Ectodermal cell (in vitro differentiated cells): Measurements from ENCODE around the gene ADARB2.

Experiments
- H3K27ac ChIP-seq: 2 replicates; pipeline ENCODE4 v1.7.0; 2013; ENCODE audit warnings: mild to moderate bottlenecking, low read depth, low read length; ENCODE audit not compliant: insufficient read depth, poor library complexity, severe bottlenecking
- H3K27me3 ChIP-seq: 2 replicates; pipeline ENCODE4 v1.7.0; 2013; ENCODE audit warnings: mild to moderate bottlenecking, low read length; ENCODE audit not compliant: insufficient read depth, control insufficient read depth, poor library complexity, severe bottlenecking
- H3K36me3 ChIP-seq: one replicate; pipeline ENCODE4 v1.7.0; 2013; ENCODE audit warnings: low read length; ENCODE audit not compliant: control insufficient read depth, insufficient read depth
- H3K4me1 ChIP-seq: one replicate; pipeline ENCODE4 v1.7.0; 2013; ENCODE audit warnings: low read length; ENCODE audit not compliant: control insufficient read depth, insufficient read depth
- H3K4me3 ChIP-seq: 2 replicates; pipeline ENCODE4 v1.7.0; 2013; ENCODE audit warnings: low read depth, low read length, control low read depth; ENCODE audit not compliant: insufficient read depth
- H3K9me3 ChIP-seq: 2 replicates; pipeline ENCODE4 v1.7.0; 2013; ENCODE audit warnings: mild to moderate bottlenecking, low read length, moderate library complexity; ENCODE audit not compliant: control insufficient read depth
- WGBS, 2 experiments: methylation state at CpG; one replicate each; pipeline ENCODE4 v1.1.7; 2013; ENCODE audit warnings: missing lambda C conversion rate in 2 of 2; 5-methylcytosine and 5-hydroxymethylcytosine counted together

The ADARB2 gene

GRCh38 chr10:1499359-1499957 is 237.9 kb downstream of the ADARB2 start:
- 91 to 94% methylated on average over 3 of the region's 3 CpGs for WGBS, 2 experiments
- Histone ChIP-seq H3K27ac (no peak overlapping the region), H3K27me3 (no peaks in the 10 kb centered on the region), H3K36me3 (no peaks in the 10 kb centered on the region), H3K9me3 (no peaks in the 10 kb centered on the region), H3K4me3 (no peak overlapping the region), H3K4me1 (no peaks in the 10 kb centered on the region)

DNA sequence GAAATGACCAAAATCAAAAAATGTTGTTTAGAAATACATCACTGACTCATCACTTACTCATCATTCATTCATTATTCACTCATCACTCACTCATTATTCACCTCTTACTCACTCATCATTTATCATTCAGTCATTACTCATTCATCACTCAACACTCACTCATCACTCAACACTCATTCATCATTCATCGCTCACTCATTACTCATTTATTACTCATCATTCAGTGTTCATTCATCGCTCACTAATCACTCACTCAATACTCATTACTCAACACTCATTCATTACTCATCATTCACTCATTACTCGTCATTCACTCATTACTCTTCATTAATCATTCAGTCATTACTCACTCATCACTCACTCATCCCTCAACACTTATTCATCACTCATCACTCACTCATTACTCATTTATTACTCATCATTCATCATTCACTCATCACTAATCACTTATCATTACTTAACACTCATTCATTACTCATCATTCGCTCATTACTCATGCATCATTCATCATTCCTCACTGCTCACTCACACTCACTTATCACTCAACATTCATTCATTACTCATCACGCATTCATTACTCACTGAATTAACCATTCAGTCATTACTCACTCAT is 238.5 kb downstream of the ADARB2 start:
- Histone ChIP-seq H3K27ac (no peak overlapping the region), H3K36me3 (no peaks in the 10 kb centered on the region), H3K27me3 (no peaks in the 10 kb centered on the region), H3K4me3 (no peak overlapping the region), H3K9me3 (no peaks in the 10 kb centered on the region), H3K4me1 (no peaks in the 10 kb centered on the region)
- 88 to 93% methylated on average over 5 of the region's 5 CpGs for WGBS, 2 experiments

GRCh38 chr10:1495915-1496517 is 241.3 kb downstream of the ADARB2 start:
- no peak overlapping the region for H3K4me3 ChIP-seq
- H3K9me3 ChIP-seq: no peaks in the 10 kb centered on the region
- no peaks in the 10 kb centered on the region for H3K4me1 ChIP-seq
- 89 to 95% methylated on average over 5 of the region's 5 CpGs for WGBS, 2 experiments
- no peak overlapping the region for H3K27ac ChIP-seq
- no peaks in the 10 kb centered on the region for H3K27me3 ChIP-seq
- H3K36me3 ChIP-seq: no peaks in the 10 kb centered on the region

DNA sequence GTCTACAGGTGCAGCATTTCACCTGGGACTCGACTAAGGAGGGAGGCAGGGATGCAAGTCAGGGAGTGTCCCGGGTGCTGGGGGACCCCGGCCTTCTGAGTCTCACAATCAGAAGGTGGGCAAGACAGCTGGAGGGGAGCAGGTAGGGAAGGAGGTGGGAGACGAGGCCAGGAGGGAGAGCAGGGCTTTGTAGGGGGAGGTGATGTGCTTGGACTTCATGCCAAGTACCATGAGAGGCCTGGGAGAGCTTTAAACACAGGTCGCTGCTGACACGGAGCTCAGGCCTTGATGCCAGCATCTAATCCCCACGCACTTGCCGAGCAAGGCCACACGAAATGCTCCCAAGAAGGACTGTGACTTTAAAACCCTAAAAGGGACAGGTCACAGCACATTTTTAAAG is 244.7 kb downstream of the ADARB2 start:
- 91 to 93% methylated on average over 9 of the region's 9 CpGs for WGBS, 2 experiments
- no peaks in the 10 kb centered on the region for H3K27me3 ChIP-seq
- no peaks in the 10 kb centered on the region for H3K9me3 ChIP-seq
- H3K36me3 ChIP-seq: no peaks in the 10 kb centered on the region
- H3K4me1 ChIP-seq: no peaks in the 10 kb centered on the region
- no peak overlapping the region for H3K27ac ChIP-seq
- H3K4me3 ChIP-seq: no peak overlapping the region

- no peak overlapping the region for H3K27ac ChIP-seq
Measured at GRCh38 chr10:1491901-1492300, 245.4 kb downstream of the ADARB2 start.

GRCh38 chr10:1489801-1490200 is 247.5 kb downstream of the ADARB2 start:
- H3K9me3 ChIP-seq: no peaks in the 10 kb centered on the region
- H3K27ac ChIP-seq: no peak overlapping the region
- no peaks in the 10 kb centered on the region for H3K36me3 ChIP-seq
- H3K27me3 ChIP-seq: no peaks in the 10 kb centered on the region
- no peak overlapping the region for H3K4me3 ChIP-seq
- no peaks in the 10 kb centered on the region for H3K4me1 ChIP-seq
- 90 to 95% methylated on average over 4 of the region's 4 CpGs for WGBS, 2 experiments

More at GRCh38 chr10:1491901-1492300, 245.4 kb downstream of the ADARB2 start:
- no peak overlapping the region for H3K4me3 ChIP-seq
- WGBS, 2 experiments: 88 to 93% methylated on average over 2 of the region's 2 CpGs
- H3K27me3 ChIP-seq: no peaks in the 10 kb centered on the region
- no peaks in the 10 kb centered on the region for H3K9me3 ChIP-seq
- no peaks in the 10 kb centered on the region for H3K36me3 ChIP-seq
- no peaks in the 10 kb centered on the region for H3K4me1 ChIP-seq

DNA sequence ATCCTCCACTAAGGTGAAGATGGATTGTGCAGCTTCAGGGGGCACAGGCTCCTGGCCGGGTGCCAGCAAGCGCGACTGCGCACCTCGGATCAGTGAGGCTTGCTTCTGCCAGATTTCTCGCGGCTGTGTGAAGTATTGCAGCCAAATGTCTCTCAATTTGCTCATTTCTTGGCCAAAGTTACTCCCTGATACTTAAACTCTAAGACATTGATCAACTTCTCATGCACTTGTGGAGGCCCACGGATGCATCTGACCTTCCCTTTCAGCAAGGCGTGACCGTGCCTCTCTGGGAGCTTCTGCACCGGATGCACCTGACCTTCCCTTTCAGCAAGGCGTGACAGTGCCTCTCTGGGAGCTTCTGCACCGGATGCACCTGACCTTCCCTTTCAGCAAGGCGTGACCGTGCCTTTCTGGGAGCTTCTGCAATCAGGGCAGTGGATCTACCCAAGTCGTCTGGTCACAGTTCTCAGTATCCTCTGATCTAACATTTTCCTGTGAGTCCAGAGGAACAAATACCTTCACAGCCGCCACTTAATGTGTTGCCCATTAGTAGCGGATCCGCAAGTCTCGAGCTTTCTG is 248.3 kb downstream of the ADARB2 start:
- Histone ChIP-seq H3K36me3 (no peaks in the 10 kb centered on the region), H3K27ac (no peak overlapping the region), H3K4me3 (no peak overlapping the region), H3K9me3 (no peaks in the 10 kb centered on the region), H3K27me3 (no peaks in the 10 kb centered on the region), H3K4me1 (peaks cover under 1% of the 10 kb centered on the region)
- 94 to 95% methylated on average over 20 of the region's 20 CpGs for WGBS, 2 experiments

DNA sequence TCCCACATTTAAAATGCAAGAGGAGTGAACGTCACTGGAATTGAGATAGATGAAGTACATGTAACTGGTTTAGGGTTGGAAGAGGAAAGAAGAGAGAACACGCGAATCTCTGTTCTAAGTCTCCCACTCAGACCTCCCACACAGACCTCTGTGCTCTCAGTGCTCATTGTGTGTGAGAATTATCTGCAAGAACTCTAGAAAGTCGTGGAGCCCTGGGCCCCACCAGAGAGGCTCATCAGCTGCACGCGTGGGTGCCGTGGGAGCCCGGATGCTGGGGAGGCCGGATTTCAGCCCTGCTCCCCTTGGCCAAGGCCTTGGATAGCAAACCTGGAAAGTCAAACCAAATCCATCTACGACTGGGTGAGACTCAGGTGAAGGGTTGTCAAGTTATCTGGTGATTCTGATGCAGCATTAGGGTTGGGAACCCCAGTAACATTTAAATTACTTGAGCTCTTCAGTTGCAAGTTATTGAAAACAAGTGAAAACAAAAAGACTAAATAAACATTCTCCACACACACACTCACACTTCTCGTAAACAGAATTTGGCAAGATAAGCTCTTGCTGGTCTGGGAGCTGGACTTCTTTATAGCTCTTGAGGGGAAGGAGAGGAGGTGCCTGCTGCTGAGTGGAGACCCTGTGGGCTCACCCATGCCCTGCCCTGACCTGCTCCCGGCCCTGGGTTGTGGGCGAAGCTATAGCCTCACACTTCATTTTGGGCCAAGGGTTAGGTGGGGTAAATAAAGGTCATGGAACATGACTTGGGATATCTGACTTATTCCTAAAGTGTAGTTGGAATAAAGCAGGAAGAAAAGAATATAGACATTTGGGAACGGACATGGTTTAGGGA is 250.3 kb downstream of the ADARB2 start:
- Histone ChIP-seq H3K27ac (no peak overlapping the region), H3K4me1 (peaks cover 10% of the 10 kb centered on the region), H3K4me3 (no peak overlapping the region), H3K36me3 (no peaks in the 10 kb centered on the region), H3K27me3 (no peaks in the 10 kb centered on the region), H3K9me3 (no peaks in the 10 kb centered on the region)
- 94 to 95% methylated on average over 13 to 14 of the region's 14 CpGs for WGBS, 2 experiments

- 94 to 96% methylated on average over 12 of the region's 12 CpGs for WGBS, 2 experiments
- Histone ChIP-seq H3K4me3 (no peak overlapping the region), H3K4me1 (peaks cover 10% of the 10 kb centered on the region), H3K27me3 (no peaks in the 10 kb centered on the region), H3K36me3 (no peaks in the 10 kb centered on the region), H3K27ac (no peak overlapping the region), H3K9me3 (no peaks in the 10 kb centered on the region)
Measured at GRCh38 chr10:1485357-1485756, 252.0 kb downstream of the ADARB2 start.

DNA sequence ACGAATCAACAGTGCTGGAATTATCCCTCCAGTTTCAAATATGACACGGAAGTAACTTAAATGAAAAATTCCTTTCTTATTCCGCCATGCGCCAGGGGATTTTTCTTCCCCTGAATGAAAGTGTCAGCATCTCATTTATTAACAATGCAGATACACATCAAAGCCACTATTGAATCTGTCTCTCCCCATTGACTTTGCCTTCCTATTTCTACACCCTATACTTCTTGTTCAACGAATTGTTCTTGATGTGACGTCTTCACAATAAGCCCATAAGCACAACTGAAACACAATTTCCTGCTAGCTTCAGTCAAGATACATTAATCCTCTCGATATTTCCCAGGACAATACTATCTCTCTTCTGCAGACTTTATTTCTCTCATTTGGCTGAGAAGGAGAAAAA is 253.5 kb downstream of the ADARB2 start:
- Histone ChIP-seq H3K4me1 (peaks cover 10% of the 10 kb centered on the region), H3K27ac (no peak overlapping the region), H3K4me3 (no peak overlapping the region), H3K9me3 (no peaks in the 10 kb centered on the region), H3K27me3 (no peaks in the 10 kb centered on the region), H3K36me3 (no peaks in the 10 kb centered on the region)
- WGBS, 2 experiments: 55 to 63% methylated on average over 6 to 7 of the region's 7 CpGs
